Fibroblast of mammary gland (primary cell): ENCODE measurements around the gene RILPL1.

ENCODE experiments used
- DNase-seq: peaks from one replicate; pipeline ENCODE4 v3.0.0-alpha.2; 2010; ENCODE audit warnings: low read depth
- H3K4me3 ChIP-seq: 2 replicates; pipeline ENCODE4 v1.5.1; 2011; ENCODE audit warnings: low read depth, mild to moderate bottlenecking, low read length, moderate library complexity; ENCODE audit not compliant: control insufficient read depth
- TF ChIP-seq, protein P1 (sequence below): conservative IDR thresholded peaks from 2 replicates; pipeline ENCODE4 v1.5.1; 2011; ENCODE audit warnings: low read depth, low read length, inconsistent platforms; ENCODE audit not compliant: control insufficient read depth, insufficient read depth

Gene RILPL1

DNA sequence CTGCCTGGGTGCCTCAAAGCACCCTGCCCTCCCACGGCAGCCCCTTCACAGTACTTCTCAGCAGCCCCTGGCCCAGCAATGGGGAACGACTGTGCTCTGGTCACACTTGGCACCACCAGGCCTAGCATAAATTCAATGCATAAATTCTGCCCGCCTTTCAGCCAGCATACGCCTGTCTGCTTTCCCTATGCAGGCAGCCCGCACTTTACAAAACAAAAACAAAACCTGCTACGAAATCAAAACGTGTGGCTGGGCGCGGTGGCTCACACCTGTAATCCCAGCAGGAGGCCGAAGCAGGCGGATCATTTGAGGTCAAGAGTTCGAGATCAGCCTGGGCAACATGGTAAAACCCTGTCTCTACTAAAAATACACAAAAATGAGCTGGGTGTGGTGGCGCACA is 42.0 kb downstream of the RILPL1 start:
- TF ChIP-seq, protein P1, sequence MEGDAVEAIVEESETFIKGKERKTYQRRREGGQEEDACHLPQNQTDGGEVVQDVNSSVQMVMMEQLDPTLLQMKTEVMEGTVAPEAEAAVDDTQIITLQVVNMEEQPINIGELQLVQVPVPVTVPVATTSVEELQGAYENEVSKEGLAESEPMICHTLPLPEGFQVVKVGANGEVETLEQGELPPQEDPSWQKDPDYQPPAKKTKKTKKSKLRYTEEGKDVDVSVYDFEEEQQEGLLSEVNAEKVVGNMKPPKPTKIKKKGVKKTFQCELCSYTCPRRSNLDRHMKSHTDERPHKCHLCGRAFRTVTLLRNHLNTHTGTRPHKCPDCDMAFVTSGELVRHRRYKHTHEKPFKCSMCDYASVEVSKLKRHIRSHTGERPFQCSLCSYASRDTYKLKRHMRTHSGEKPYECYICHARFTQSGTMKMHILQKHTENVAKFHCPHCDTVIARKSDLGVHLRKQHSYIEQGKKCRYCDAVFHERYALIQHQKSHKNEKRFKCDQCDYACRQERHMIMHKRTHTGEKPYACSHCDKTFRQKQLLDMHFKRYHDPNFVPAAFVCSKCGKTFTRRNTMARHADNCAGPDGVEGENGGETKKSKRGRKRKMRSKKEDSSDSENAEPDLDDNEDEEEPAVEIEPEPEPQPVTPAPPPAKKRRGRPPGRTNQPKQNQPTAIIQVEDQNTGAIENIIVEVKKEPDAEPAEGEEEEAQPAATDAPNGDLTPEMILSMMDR: no peak
- DNase-seq: no peak
- no peak overlapping the region for H3K4me3 ChIP-seq

DNA sequence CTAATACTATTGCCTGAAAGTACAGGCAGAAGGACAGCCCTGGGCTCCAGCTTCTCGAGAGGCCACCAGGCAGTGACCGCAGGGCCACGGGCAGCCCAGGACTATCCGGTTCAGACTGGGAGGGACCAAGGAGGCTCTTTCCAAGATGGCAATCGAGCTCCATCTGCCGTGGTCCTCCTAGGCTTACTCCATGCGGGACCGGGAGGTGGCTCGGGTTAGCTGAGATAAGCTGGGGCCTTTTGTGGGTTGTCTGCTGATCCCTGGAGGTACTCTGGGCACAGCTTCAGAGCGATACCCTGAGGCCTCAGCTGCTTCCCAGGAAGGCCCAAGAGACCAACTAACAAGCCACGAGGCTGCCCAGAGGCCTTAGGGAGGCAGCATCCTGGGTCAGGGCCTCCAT is 42.5 kb downstream of the RILPL1 start:
- no peak overlapping the region for H3K4me3 ChIP-seq
- TF ChIP-seq, protein P1: no peak

DNA sequence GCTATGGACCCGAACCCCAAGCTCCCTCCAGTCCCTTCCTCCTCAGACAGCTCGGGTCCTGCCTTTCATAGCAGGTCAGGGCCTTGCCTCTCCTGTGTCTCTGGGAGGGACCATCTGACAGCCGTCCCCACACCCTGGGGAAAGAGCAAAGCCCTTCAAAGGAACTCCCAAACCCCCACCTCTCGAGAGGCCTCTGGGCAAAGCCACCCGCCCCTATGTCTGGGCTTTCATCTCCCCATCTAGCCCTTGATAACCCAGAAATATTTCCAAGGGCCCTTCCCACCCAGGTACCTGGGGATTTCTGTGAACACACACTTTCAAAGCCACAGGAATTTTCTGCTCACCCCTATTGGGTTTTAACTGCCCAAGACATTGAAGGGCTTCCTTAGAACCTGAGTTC is 43.4 kb downstream of the RILPL1 start:
- TF ChIP-seq, protein P1: no peak
- no peak overlapping the region for H3K4me3 ChIP-seq
- DNase-seq: no peak

More for the DNA sequence above, 42.5 kb downstream of the RILPL1 start:
- no peak for DNase-seq

DNA sequence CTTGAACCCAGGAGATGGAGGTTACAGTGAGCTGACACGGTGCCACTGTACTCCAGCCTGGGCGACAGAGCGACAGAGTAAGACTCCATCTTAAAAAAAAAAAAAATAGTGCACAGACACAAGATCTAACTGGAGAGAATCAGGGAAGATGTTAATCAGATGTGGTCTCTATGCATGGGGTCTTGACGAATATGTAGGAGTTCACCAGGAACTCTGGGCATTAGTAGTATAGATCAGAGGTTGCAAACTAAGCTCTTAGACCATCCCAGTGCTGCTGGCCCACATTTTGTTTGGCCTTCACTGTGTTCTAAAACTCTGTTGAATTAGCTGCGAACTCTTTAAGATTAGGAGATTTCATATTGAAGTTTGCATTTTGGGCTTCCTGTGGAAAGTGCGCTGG is 43.9 kb downstream of the RILPL1 start:
- no peak for DNase-seq
- TF ChIP-seq, protein P1: no peak
- H3K4me3 ChIP-seq: no peak overlapping the region

DNA sequence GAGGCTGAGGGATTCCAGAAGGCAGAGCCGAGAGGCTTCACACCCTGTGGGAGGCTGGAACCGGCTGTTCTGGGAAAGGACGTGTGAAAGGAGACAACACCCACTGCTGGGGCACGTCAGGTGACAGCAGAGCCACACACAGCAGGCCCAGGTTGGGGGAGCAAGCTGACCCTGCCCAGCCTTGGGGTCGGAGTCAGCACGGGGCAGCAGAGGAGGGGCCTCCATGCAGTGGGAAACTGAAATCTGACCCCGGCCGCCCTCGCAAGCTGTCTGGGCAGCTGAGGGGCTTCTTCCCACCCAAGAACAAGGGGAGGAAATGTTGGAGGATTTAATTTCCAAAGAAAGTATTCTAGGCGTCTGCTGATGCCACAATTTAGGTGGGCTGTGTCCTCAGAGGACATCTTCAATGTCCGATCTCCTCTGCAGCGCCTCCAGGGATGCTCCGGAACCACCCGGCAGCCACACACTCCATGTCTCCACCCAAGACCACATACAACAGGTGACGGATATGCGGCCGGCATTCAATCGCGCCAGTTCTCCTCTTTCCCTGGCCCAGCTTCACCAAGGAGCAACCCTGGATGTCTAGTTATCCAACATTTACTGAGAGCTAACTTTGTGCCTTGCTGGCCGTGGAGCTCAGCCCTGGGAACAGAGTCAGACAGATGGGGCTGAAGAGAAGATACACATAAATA is 44.8 kb downstream of the RILPL1 start:
- no peak overlapping the region for H3K4me3 ChIP-seq
- DNase-seq: no peak
- TF ChIP-seq, protein P1: no peak

DNA sequence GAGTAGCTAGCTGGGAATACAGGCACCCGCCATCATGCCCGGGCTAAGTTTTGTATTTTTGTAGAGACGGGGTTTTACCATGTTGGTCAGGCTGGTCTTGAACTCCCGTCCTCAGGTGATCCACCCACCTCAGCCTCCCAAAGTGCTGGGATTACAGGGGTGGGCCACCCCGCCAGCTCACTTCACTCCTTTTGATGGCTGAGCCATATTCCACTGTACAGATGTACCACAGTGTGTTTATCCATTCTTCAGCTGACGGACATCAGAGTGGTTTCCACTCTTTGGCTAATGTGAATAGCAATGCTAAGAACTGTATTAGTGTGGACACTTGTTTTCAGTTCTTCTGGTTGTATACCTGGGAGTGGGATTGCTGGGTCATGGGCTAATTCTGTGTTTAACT is 46.1 kb downstream of the RILPL1 start:
- DNase-seq: no peak
- TF ChIP-seq, protein P1: no peak
- H3K4me3 ChIP-seq: no peak overlapping the region

DNA sequence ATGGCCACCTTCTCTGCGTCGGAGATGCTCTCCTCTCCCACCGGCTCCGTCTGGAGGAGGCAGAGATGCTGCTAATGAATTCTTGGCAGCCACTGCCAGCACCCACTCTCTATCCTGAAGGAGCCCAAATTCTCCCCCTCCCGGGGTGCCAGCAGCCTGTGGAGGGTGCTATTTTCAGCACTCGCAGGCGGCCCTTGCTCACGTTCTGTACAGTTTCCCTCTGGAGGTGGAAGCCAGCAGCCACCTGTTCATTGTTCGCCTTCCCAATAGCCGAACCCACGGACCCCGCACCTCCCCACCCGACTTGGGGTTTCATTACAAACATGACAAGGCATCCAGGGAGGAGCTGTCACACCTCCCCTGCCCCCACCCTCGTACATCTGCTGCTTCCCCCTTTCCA is 47.8 kb downstream of the RILPL1 start:
- TF ChIP-seq, protein P1: no peak
- H3K4me3 ChIP-seq: no peak overlapping the region
- no peak for DNase-seq
